Measurements from ENCODE around the gene ARHGAP5. TPM values are rescaled to one million over a fixed set of nuclear protein-coding genes. Genes with fewer than 3 reads are reported as not detected.
A peak's percentile ranks its signal among the peaks of the same experiment; 100 is the strongest.

ARHGAP5 gene
- total RNA-seq, 2 donors from 2014 or later = 159 to 198 TPM

- intact Hi-C loops (cut with DNase I) = no loop called here
Measured at GRCh38 chr14:32201193-32201815, 124.2 kb downstream of the ARHGAP5 start.

GRCh38 chr14:32201816-32202490, 124.8 kb downstream of the ARHGAP5 start, which contains the start of gene RNU6-7:
Gene RNU6-7 (plus strand): TSS chr14:32202045.
- DNase-seq (ENCODE audit: low spot score) = no peak
- intact Hi-C loops (cut with DNase I) = no loop called here

More at GRCh38 chr14:32201193-32201815, 124.2 kb downstream of the ARHGAP5 start:
- peak; percentile 92 for DNase-seq (ENCODE audit: low spot score)

- intact Hi-C loops (cut with DNase I) = no loop called here
- DNase-seq (ENCODE audit: low spot score) = no peak
Measured at GRCh38 chr14:32202491-32202997, 125.4 kb downstream of the ARHGAP5 start.

- peak; percentile 93 for DNase-seq (ENCODE audit: low spot score)
- intact Hi-C loops (cut with DNase I) = no loop called here
Measured at GRCh38 chr14:32202998-32203882, 126.1 kb downstream of the ARHGAP5 start, which contains the start of gene RNU6-8. Gene RNU6-8 (minus strand): TSS chr14:32203269.

- DNase-seq (ENCODE audit: low spot score) = no peak
- intact Hi-C loops (cut with DNase I) = no loop called here
Measured at GRCh38 chr14:32203928-32204357, 126.8 kb downstream of the ARHGAP5 start.

- intact Hi-C loops (cut with DNase I) = no loop called here
- DNase-seq (ENCODE audit: low spot score) = no peak
Measured at GRCh38 chr14:32205554-32205953, 128.4 kb downstream of the ARHGAP5 start.

- DNase-seq (ENCODE audit: low spot score) = no peak
- intact Hi-C loops (cut with DNase I) = no loop called here
Measured at GRCh38 chr14:32205984-32206383, 128.9 kb downstream of the ARHGAP5 start.

- no peak for DNase-seq (ENCODE audit: low spot score)
- intact Hi-C loops (cut with DNase I) = no loop called here
Measured at GRCh38 chr14:32206552-32206951, 129.4 kb downstream of the ARHGAP5 start.

GRCh38 chr14:32208490-32208889, 131.4 kb downstream of the ARHGAP5 start:
- intact Hi-C loops (cut with DNase I) = no loop called here
- DNase-seq (ENCODE audit: low spot score) = no peak

Other genes with a start within 250 kb of the ARHGAP5 start
- gene RNU6-7, start 124.7 kb downstream of the ARHGAP5 start, total RNA-seq = not detected
- not detected for gene RNU6-8, start 126.0 kb downstream of the ARHGAP5 start, total RNA-seq

Data from posterior vena cava (tissue), 2 donors.